Mucosa of rectum (tissue), 2 donors: ENCODE measurements around the gene MBD3L2.

Source experiments
- H3K27ac ChIP-seq, 2 donors: one replicate each; pipeline ENCODE4 v1.7.0; 2013; ENCODE audit warnings: inconsistent platforms in 2 of 2, low read depth in 2 of 2, low read length in 2 of 2
- H3K27me3 ChIP-seq, 2 donors: one replicate each; pipeline ENCODE4 v1.7.0; 2013; ENCODE audit warnings: low read length in 2 of 2; ENCODE audit not compliant: control insufficient read depth in 2 of 2, insufficient read depth in 2 of 2
- H3K36me3 ChIP-seq, 2 donors: one replicate each; pipeline ENCODE4 v1.7.0; 2013; ENCODE audit warnings: low read length in 2 of 2; ENCODE audit not compliant: control insufficient read depth in 2 of 2, insufficient read depth in 2 of 2
- H3K4me1 ChIP-seq, 2 donors: one replicate each; pipeline ENCODE4 v1.7.0; 2013; ENCODE audit warnings: low read length in 2 of 2, mild to moderate bottlenecking in 1 of 2; ENCODE audit not compliant: control insufficient read depth in 2 of 2, insufficient read depth in 2 of 2
- H3K4me3 ChIP-seq, 2 donors: one replicate each; pipeline ENCODE4 v1.7.0; 2013; ENCODE audit warnings: low read length in 2 of 2
- H3K9ac ChIP-seq, 2 donors: one replicate each; pipeline ENCODE4 v1.7.0; 2013; ENCODE audit warnings: low read length in 2 of 2, low read depth in 1 of 2, mild to moderate bottlenecking in 1 of 2
- H3K9me3 ChIP-seq, 2 donors: one replicate each; pipeline ENCODE4 v1.7.0; 2013; ENCODE audit warnings: low read length in 2 of 2; ENCODE audit not compliant: control insufficient read depth in 2 of 2
- donor health status: healthy.
- donor health status: Normal muscosa, but diverticular disease.

MBD3L2 gene

GRCh38 chr19:7076151-7076550 is 27.0 kb downstream of the MBD3L2 start:
- H3K27ac ChIP-seq, result no peak overlapping the region
- H3K36me3 ChIP-seq, result peaks cover 78 to 83% of the 10 kb centered on the region in 2 donors
- H3K9me3 ChIP-seq, result peaks cover 22 to 40% of the 10 kb centered on the region in 2 donors
- no peaks in the 10 kb centered on the region for H3K4me1 ChIP-seq
- H3K27me3 ChIP-seq, result no peaks in the 10 kb centered on the region
- no peak overlapping the region for H3K4me3 ChIP-seq
- H3K9ac ChIP-seq, result no peak overlapping the region

- Histone ChIP-seq H3K9ac (no peak overlapping the region), H3K4me1 (no peaks in the 10 kb centered on the region), H3K4me3 (no peak overlapping the region), H3K27me3 (no peaks in the 10 kb centered on the region), H3K27ac (no peak overlapping the region), H3K9me3 (peaks cover 38 to 59% of the 10 kb centered on the region in 2 donors), H3K36me3 (peaks cover 86 to 92% of the 10 kb centered on the region in 2 donors)
These were observed 28.9 kb downstream of the MBD3L2 start for GRCh38 chr19:7078008-7078407.

GRCh38 chr19:7083076-7083956 is 34.2 kb downstream of the MBD3L2 start:
- Histone ChIP-seq H3K9me3 (peaks cover 60 to 78% of the 10 kb centered on the region in 2 donors), H3K4me3 (peak overlapping the region; percentile 5 to 29), H3K36me3 (peaks cover 57 to 60% of the 10 kb centered on the region in 2 donors)

GRCh38 chr19:7088999-7089398 is 39.9 kb downstream of the MBD3L2 start:
- peaks cover 3 to 6% of the 10 kb centered on the region in 2 donors for H3K36me3 ChIP-seq
- no peak overlapping the region for H3K27ac ChIP-seq
- no peak overlapping the region for H3K9ac ChIP-seq
- H3K27me3 ChIP-seq, result no peaks in the 10 kb centered on the region
- no peaks in the 10 kb centered on the region for H3K4me1 ChIP-seq
- no peak overlapping the region for H3K4me3 ChIP-seq
- peaks cover 31 to 36% of the 10 kb centered on the region in 2 donors for H3K9me3 ChIP-seq

More at GRCh38 chr19:7083076-7083956, 34.2 kb downstream of the MBD3L2 start:
- Histone ChIP-seq H3K4me1 (no peaks in the 10 kb centered on the region), H3K27me3 (no peaks in the 10 kb centered on the region), H3K9ac (peak overlapping the region in 1 of 2 donors; percentile 14), H3K27ac (no peak overlapping the region)

GRCh38 chr19:7098096-7098495 is 49.0 kb downstream of the MBD3L2 start:
- Histone ChIP-seq H3K4me3 (peak overlapping the region in 1 of 2 donors; percentile 88), H3K36me3 (no peaks in the 10 kb centered on the region), H3K27me3 (no peaks in the 10 kb centered on the region), H3K27ac (no peak overlapping the region), H3K9ac (no peak overlapping the region), H3K4me1 (peaks cover 5 to 7% of the 10 kb centered on the region in 2 donors), H3K9me3 (peaks cover 0 to 5% of the 10 kb centered on the region in 2 donors)

GRCh38 chr19:7098701-7099596 is 49.8 kb downstream of the MBD3L2 start:
- Histone ChIP-seq H3K4me3 (peak overlapping the region; percentile 88 to 98), H3K27ac (peak overlapping the region; percentile 92 to 97), H3K4me1 (peaks cover 5 to 7% of the 10 kb centered on the region in 2 donors)

GRCh38 chr19:7099597-7099921 is 50.4 kb downstream of the MBD3L2 start:
- H3K9ac ChIP-seq, result peak overlapping the region; percentile 81 to 95
- H3K27me3 ChIP-seq, result no peaks in the 10 kb centered on the region
- H3K36me3 ChIP-seq, result no peaks in the 10 kb centered on the region
- H3K9me3 ChIP-seq, result peaks cover 0 to 5% of the 10 kb centered on the region in 2 donors
- peaks cover 5 to 7% of the 10 kb centered on the region in 2 donors for H3K4me1 ChIP-seq
- peak overlapping the region; percentile 88 to 98 for H3K4me3 ChIP-seq
- H3K27ac ChIP-seq, result peak overlapping the region; percentile 92 to 97

More at GRCh38 chr19:7098701-7099596, 49.8 kb downstream of the MBD3L2 start:
- Histone ChIP-seq H3K36me3 (no peaks in the 10 kb centered on the region), H3K9ac (peak overlapping the region; percentile 81 to 95), H3K27me3 (no peaks in the 10 kb centered on the region), H3K9me3 (peaks cover 0 to 5% of the 10 kb centered on the region in 2 donors)
